Stimulated activated naive CD4-positive, alpha-beta T cell (primary cell): Measurements from ENCODE around the gene HES5.

Experiments used
- DNase-seq, 6 experiments: peaks; one replicate each; lab custom pipeline; 2025; lab: John Stamatoyannopoulos, UW

HES5 gene

DNA sequence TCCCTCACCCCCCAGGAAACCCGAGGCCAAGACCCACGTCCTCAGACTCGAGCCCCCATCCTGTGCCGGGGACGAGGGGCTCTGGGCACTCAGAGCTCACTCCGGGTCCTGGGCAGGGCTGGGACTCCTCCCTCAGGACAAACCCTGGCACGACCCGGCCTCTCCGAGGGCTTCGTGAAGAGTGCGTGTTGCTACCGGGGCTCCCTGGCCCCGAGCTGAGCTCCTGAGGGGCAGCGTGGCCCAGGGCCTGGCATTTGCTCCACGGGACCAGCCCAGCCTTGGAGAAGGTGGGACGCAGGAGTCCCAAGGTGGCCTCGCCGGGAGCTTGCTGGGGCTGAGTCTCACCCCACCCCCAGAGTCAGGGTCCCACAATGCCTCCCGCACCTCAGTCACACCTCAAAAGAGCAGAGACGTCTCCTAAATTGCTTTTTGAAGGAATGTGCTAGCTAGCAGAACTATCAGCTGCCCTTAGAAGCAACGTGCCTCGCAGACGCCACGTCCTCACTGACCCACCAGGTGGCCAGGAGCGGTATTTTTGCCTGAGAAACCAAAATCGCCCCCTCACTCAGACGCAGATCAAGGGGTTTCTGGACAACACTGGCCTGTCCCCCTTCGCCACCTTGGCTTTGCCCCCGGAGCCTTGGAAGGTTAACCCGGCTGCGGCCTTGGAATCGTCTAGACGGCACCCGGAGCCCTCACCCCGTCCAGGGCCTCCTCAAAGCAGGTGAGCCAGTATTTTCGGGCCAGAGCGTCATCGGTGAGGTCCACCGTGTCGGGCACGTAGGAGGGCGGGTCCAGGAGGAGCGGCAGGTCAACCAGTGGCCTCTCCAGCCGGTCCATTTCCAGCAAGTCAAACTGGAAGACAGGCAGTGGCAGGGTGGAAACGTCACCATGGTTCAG is 14.9 kb downstream of the HES5 start:
- DNase-seq: no peak

DNA sequence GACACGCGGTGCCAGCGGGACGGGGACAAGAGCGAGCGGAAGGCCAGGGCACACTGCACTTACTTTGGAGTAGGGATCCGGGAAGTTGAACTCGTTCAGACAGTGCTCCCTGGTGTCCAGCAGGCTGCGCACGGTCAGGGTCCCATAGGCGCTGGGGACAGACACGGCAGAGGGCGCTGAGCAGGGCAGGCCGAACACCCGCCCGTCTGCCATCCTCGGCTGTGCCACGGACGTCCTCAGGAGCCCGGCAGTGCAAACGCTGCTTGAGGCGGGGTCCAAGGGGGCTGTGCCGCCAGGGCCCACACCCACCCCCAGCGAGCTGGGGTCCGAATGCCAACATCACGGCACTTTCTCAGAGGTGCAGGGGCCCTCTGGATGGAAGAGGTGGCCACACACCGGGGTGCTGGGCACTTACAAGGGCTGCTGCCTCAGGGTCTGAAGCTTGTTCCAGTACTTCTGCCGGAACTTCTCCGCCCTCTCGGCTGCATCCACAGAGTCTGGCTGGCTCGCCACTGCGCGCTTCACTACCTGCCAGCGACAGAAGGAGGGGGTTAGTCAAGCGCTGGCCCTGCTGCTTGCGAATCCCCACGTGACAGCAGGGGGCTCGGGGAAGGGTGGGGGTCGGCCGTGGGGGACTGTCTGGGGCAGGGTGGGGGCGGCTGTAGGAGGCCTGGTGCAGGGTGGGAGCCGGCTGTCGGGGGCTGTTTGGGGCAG is 16.0 kb downstream of the HES5 start:
- no peak for DNase-seq

GRCh38 chr1:2512862-2513421 is 17.1 kb downstream of the HES5 start:
- no peak for DNase-seq

GRCh38 chr1:2510366-2511155 is 19.5 kb downstream of the HES5 start:
- DNase-seq: no peak

DNA sequence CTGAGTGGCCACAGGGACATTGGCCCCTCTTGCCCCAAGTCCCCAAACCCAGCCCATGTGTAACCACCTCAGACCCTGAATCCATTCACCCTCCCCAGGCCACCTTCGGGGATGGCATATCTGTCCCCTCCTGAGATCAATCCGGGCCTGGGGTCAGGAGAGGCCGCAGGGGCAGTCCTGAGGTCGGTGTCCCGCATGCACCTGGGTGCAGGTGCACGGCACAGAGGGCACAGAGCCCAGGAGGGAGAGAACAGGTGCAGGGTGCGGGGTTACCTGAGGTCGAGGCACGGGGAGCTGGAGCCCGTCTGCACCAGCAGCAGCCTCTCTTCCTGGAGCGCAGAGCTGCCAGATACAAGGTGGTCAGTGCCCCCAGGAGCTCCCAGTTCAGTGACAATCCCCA is 20.5 kb downstream of the HES5 start:
- DNase-seq: no peak

- DNase-seq: no peak
These were observed 21.3 kb downstream of the HES5 start for GRCh38 chr1:2508751-2509150.

DNA sequence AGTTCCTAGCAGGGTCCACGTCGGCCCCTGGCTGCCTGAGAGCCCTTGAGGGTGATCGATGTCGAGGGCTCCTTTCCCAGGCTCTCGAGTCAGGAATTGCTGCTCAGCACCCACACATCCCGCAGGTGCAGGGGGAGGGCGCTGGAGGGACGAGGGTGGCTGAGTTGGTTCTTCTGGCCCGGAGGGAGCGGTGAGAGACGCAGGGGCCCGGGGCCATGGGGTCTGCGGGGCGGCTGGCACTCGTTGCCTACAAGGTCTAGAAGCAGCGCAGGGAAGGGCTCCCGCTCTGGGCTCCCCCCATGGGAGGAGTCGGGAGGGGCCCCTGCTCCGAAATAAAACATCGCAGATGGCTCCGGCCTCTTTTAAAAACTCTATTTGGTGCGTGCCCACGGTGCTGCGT is 21.9 kb downstream of the HES5 start:
- DNase-seq: no peak

- DNase-seq: no peak
These were observed 22.3 kb downstream of the HES5 start for GRCh38 chr1:2507744-2508155.

- no peak for DNase-seq
These were observed 23.0 kb downstream of the HES5 start for GRCh38 chr1:2506901-2507565.

DNA sequence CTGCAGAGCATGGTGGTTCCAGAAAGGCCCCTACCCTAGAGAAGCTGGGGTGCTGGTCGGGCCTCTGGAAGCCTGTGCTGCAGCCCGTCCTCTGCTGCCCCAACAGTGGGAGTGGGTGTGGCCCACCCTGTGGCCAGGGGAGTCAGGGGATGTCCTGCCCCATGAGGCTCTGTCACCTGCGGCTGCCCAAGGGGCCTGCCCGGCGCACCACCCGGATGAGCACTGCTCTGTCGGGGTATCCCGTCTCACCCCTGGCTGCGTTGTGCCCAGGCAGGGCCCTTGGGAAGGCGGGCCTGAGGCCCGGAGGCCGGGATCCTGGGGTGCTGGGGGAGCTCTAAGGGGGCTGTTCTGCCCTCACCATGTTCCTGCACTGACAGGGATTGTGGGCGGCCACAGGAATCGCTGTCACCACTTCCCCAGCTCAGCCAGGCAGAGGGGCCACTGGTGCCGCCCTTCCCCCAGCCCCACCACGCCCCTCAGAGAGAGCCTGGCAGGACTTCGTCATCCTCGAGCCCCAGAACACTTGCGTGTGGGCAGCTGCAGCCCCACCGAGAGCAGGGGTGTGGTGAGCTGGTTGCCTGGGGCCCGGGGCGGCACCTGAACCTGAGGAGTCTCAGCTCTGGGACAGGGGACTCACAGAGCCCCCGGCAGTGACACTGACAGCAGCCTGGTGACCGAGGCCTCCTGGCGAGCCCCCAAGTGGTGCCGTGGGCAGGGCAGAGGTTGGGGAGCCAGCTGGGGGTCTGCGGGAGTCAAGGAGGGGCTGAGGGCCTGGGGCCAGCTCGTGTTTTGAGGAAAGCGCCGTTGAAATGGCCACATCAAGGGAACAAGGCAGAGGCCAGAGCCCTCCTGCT is 23.8 kb downstream of the HES5 start:
- no peak for DNase-seq

DNA sequence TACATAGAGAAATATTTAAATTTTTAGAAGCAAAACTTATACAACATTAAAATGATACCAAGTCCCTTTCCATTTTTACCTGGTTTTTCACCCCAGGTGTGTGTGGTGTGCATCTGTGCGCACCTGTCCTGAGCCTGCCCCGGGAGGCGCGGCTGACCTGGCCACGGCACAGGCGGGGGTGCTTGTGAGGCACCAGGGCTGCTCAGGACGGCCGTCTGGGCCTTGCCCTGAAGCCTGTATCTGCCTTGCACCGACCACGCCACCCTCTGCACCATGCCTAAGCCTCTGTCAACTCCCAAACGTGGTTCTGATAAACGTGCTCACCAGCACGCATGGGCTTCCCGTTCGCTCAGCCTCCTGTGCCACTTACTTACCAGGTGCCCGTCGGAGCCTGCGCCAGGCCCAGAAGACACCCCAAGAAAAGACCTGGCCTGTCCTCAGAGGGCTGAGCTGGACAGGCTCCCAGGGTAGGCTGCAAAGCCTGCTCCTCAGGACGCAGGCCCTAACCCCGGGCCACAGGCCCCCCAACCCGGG is 24.5 kb downstream of the HES5 start:
- DNase-seq: no peak

DNA sequence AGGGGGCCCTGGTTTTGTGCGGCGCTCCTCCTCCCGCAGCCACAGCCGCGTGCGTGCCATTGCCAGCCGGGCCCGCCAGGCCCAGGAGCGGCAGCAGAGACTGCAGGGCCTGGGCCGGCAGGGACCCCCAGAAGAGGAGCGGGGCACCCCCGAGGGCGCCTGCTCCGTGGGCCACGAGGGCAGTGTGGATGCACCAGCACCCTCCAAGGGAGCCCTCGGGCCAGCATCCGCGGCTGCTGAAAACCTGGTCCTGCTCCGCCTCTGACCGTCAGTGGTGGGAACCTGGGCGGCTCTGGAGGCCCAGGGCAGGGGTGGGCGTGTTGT is 25.2 kb downstream of the HES5 start:
- DNase-seq: no peak

DNA sequence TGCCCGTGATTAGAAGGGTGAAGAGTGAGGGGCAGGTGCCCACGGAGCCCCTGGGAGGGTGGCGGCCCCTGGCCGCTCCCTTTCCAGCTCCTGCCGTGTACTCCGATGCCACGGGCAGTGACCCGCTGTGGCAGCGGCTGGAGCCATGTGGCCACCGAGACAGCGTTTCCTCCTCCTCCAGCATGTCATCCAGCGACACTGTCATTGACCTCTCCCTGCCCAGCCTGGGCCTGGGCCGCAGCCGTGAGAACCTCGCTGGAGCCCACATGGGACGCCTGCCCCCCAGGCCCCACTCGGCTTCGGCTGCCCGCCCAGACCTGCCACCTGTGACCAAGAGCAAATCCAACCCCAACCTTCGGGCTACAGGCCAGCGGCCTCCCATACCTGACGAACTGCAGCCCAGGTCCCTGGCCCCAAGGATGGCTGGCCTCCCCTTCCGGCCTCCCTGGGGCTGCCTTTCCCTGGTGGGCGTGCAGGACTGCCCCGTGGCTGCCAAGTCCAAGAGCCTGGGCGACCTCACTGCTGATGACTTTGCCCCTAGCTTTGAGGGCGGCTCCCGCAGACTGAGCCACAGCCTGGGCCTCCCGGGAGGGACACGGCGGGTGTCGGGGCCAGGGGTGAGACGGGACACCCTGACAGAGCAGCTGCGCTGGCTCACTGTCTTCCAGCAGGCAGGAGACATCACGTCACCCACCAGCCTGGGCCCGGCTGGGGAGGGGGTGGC is 25.7 kb downstream of the HES5 start:
- no peak for DNase-seq

- no peak for DNase-seq
These were observed 26.4 kb downstream of the HES5 start for GRCh38 chr1:2503554-2504224.

- DNase-seq: no peak
These were observed 27.2 kb downstream of the HES5 start for GRCh38 chr1:2502661-2503553.

- DNase-seq: no peak
These were observed 27.9 kb downstream of the HES5 start for GRCh38 chr1:2502210-2502609.

DNA sequence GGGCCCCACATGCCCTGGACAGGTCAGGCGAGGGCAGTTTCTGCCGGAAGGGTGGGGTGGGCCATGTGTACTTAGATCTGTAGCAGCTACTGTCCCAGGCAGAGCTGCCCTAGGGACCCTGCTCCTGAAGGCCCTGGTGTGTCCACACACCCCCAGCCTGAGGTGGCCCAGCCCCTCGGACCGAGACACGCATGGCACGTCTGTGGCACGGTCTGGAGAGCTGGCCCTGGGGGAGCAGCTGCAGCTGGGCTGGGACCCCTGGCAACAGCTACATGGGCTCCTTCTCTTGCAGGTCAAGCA is 28.3 kb downstream of the HES5 start:
- DNase-seq: no peak

- no peak for DNase-seq
These were observed 28.8 kb downstream of the HES5 start for GRCh38 chr1:2501041-2501819.
